Measurements from ENCODE around the gene USP53. TPM values are rescaled to one million over a fixed set of nuclear protein-coding genes. Genes with fewer than 3 reads are reported as not detected.

Gene USP53
- total RNA-seq, 2 donors from 2014 or later: 37.5 to 83.8 TPM

- intact Hi-C loops (cut with DNase I): no loop called here
- no peak for TF ChIP-seq CTCF (IDR thresholded peaks at IDR 0.05)
- H3K9me3 ChIP-seq: no peaks in the 10 kb centered on the region
- H3K4me3 ChIP-seq: no peak overlapping the region
- no peak overlapping the region for H3K27ac ChIP-seq
- no peaks in the 10 kb centered on the region for H3K4me1 ChIP-seq
- H3K9ac ChIP-seq (ENCODE audit: low read depth in 2 of 2, low read length in 2 of 2): no peak overlapping the region
- H3K36me3 ChIP-seq: no peaks in the 10 kb centered on the region
- H3K27me3 ChIP-seq: no peaks in the 10 kb centered on the region
- DNase-seq: no peak
These were observed 91.2 kb downstream of the USP53 start for GRCh38 chr4:119303587-119304305.

- Histone ChIP-seq H3K36me3 (no peaks in the 10 kb centered on the region), H3K4me3 (no peak overlapping the region), H3K9ac (ENCODE audit: low read depth in 2 of 2, low read length in 2 of 2) (no peak overlapping the region), H3K4me1 (no peaks in the 10 kb centered on the region), H3K9me3 (no peaks in the 10 kb centered on the region), H3K27me3 (no peaks in the 10 kb centered on the region), H3K27ac (no peak overlapping the region)
- no peak for TF ChIP-seq CTCF (IDR thresholded peaks at IDR 0.05)
- intact Hi-C loops (cut with DNase I): no loop called here
- DNase-seq: no peak
These were observed 91.9 kb downstream of the USP53 start for GRCh38 chr4:119304431-119304830.

- intact Hi-C loops (cut with DNase I): no loop called here
- no peak overlapping the region for H3K9ac ChIP-seq (ENCODE audit: low read depth in 2 of 2, low read length in 2 of 2)
- H3K27ac ChIP-seq: no peak overlapping the region
- no peak for DNase-seq
- H3K4me3 ChIP-seq: no peak overlapping the region
- no peaks in the 10 kb centered on the region for H3K36me3 ChIP-seq
- TF ChIP-seq CTCF (IDR thresholded peaks at IDR 0.05): no peak
- no peaks in the 10 kb centered on the region for H3K9me3 ChIP-seq
- H3K27me3 ChIP-seq: no peaks in the 10 kb centered on the region
- no peaks in the 10 kb centered on the region for H3K4me1 ChIP-seq
These were observed 95.1 kb downstream of the USP53 start for GRCh38 chr4:119307606-119308005.

GRCh38 chr4:119310826-119311225 lies 98.3 kb downstream of the USP53 start:
- Histone ChIP-seq H3K9me3 (no peaks in the 10 kb centered on the region), H3K9ac (ENCODE audit: low read depth in 2 of 2, low read length in 2 of 2) (no peak overlapping the region), H3K4me1 (no peaks in the 10 kb centered on the region), H3K27ac (no peak overlapping the region), H3K36me3 (no peaks in the 10 kb centered on the region), H3K4me3 (no peak overlapping the region), H3K27me3 (no peaks in the 10 kb centered on the region)
- intact Hi-C loops (cut with DNase I): loop anchor here (5.0 to 10.0 kb wide), 2 partner anchors 314 to 746 kb away; partner anchors contain the start of gene PDE5A
- no peak for DNase-seq
- TF ChIP-seq CTCF (IDR thresholded peaks at IDR 0.05): no peak

GRCh38 chr4:119313237-119313636 lies 100.7 kb downstream of the USP53 start:
- no peak overlapping the region for H3K27ac ChIP-seq
- TF ChIP-seq CTCF (IDR thresholded peaks at IDR 0.05): no peak
- no peak overlapping the region for H3K4me3 ChIP-seq
- intact Hi-C loops (cut with DNase I): loop anchor here (5.0 to 10.0 kb wide), 2 partner anchors 312 to 744 kb away; partner anchors contain the start of gene PDE5A
- H3K9me3 ChIP-seq: no peaks in the 10 kb centered on the region
- H3K9ac ChIP-seq (ENCODE audit: low read depth in 2 of 2, low read length in 2 of 2): no peak overlapping the region
- H3K4me1 ChIP-seq: no peaks in the 10 kb centered on the region
- H3K36me3 ChIP-seq: no peaks in the 10 kb centered on the region
- DNase-seq: no peak
- no peaks in the 10 kb centered on the region for H3K27me3 ChIP-seq

Measured in colonic mucosa (tissue), 4 donors.